SK-N-SH (cell line): ENCODE results near the gene MIDN. TPM values are rescaled to one million over a fixed set of nuclear protein-coding genes. Genes with fewer than 3 reads are reported as not detected.

Source experiments
- CTCF ChIA-PET: fragments of 300-600, 350-600 bp; formaldehyde crosslinking; extraction: SDS; loops from one replicate; lab custom pipeline; 2021; lab: Yijun Ruan, JAX
- POLR2A ChIA-PET: fragments of 350-600 bp; sonication (Branson Sonifier 250); formaldehyde crosslinking; extraction: SDS; loops from one replicate; lab custom pipeline; 2020; ENCODE audit warnings: antibody characterized with exemption, inconsistent platforms; lab: Yijun Ruan, JAX
- DNase-seq: peaks from one replicate; pipeline ENCODE4 v3.0.0; 2012
- H2AFZ ChIP-seq: fragments of 200-600 bp; sonication (generic); 2 replicates; pipeline ENCODE4 v1.8.1; 2016; ENCODE audit warnings: antibody characterized with exemption, mild to moderate bottlenecking, low read depth
- H3F3A ChIP-seq: fragments of 200-600 bp; sonication (generic); replicated peaks from 2 replicates; pipeline ENCODE3; 2016; ENCODE audit warnings: antibody characterized with exemption, mild to moderate bottlenecking; ENCODE audit not compliant: insufficient read depth
- H3K27ac ChIP-seq, 2 experiments: fragments of 200-500 bp in 1 of 2; fragments of 200-600 bp in 1 of 2; sonication (Bioruptor generic) in 1 of 2; sonication (generic), shearing (Covaris generic) in 1 of 2; 2 replicates each; pipeline versions ENCODE4 v1.5.1 to v1.6.1; 2014 to 2016; ENCODE audit warnings: low read depth in 2 of 2, inconsistent platforms in 1 of 2, low read length in 1 of 2, mild to moderate bottlenecking in 1 of 2, mixed read lengths in 1 of 2
- H3K27me3 ChIP-seq: fragments of 200-600 bp; sonication (generic), shearing (Covaris generic); 2 replicates; pipeline ENCODE4 v1.6.1; 2016; ENCODE audit warnings: mixed run types; ENCODE audit not compliant: insufficient read depth
- H3K36me3 ChIP-seq, 2 experiments: fragments of 200-500 bp in 1 of 2; fragments of 200-600 bp in 1 of 2; sonication (Bioruptor generic) in 1 of 2; sonication (generic) in 1 of 2; replicated peaks in 1 of 2; 2 replicates each; pipeline versions ENCODE3 to v1.5.1; 2014 to 2016; ENCODE audit warnings: low read length in 1 of 2, mild to moderate bottlenecking in 1 of 2; ENCODE audit not compliant: insufficient read depth in 2 of 2, control insufficient read depth in 1 of 2
- H3K4me1 ChIP-seq, 2 experiments: fragments of 200-500 bp in 1 of 2; fragments of 200-600 bp in 1 of 2; sonication (Bioruptor generic) in 1 of 2; sonication (generic), shearing (Covaris generic) in 1 of 2; 2 replicates each; pipeline versions ENCODE4 v1.5.1 to v1.6.1; 2014 to 2016; ENCODE audit warnings: low read depth in 1 of 2, low read length in 1 of 2, mixed run types in 1 of 2; ENCODE audit not compliant: insufficient read depth in 2 of 2, control insufficient read depth in 1 of 2
- H3K4me2 ChIP-seq: fragments of 200-600 bp; sonication (generic), shearing (Covaris generic); 2 replicates; pipeline ENCODE4 v1.6.1; 2017; ENCODE audit warnings: mixed run types
- H3K4me3 ChIP-seq, 2 experiments: fragments of 200-500 bp in 1 of 2; fragments of 200-600 bp in 1 of 2; sonication (Bioruptor generic) in 1 of 2; sonication (generic), shearing (Covaris generic) in 1 of 2; 2 replicates each; pipeline versions ENCODE4 v1.5.1 to v1.8.1; 2014 to 2016; ENCODE audit warnings: low read depth in 2 of 2, inconsistent platforms in 1 of 2, low read length in 1 of 2, mild to moderate bottlenecking in 1 of 2, mixed read lengths in 1 of 2, moderate library complexity in 1 of 2
- H3K79me2 ChIP-seq: fragments of 200-600 bp; sonication (generic); 2 replicates; pipeline ENCODE4 v1.8.1; 2017; ENCODE audit warnings: mild to moderate bottlenecking; ENCODE audit not compliant: insufficient read depth
- H3K9ac ChIP-seq: fragments of 200-600 bp; sonication (generic); 2 replicates; pipeline ENCODE4 v1.6.1; 2017; ENCODE audit warnings: mixed run types
- H3K9me2 ChIP-seq: fragments of 200-600 bp; sonication (generic); 2 replicates; pipeline ENCODE4 v1.6.1; 2017; ENCODE audit warnings: mixed run types
- H3K9me3 ChIP-seq: fragments of 200-600 bp; sonication (generic); 2 replicates; pipeline ENCODE4 v1.6.1; 2017; ENCODE audit warnings: mixed run types, mild to moderate bottlenecking, moderate library complexity
- H4K20me1 ChIP-seq: fragments of 200-600 bp; sonication (generic); 2 replicates; pipeline ENCODE4 v1.6.1; 2017; ENCODE audit warnings: mild to moderate bottlenecking, mixed run types; ENCODE audit not compliant: insufficient read depth
- ELF1 ChIP-seq: IDR thresholded peaks from 2 replicates; pipeline ENCODE4 v1.4.0; 2012
- GABPA ChIP-seq: IDR thresholded peaks from 2 replicates; pipeline ENCODE4 v1.4.0; 2012; ENCODE audit warnings: low read depth, mild to moderate bottlenecking
- GATA2 ChIP-seq: sonication (generic); formaldehyde crosslinking; IDR thresholded peaks from 2 replicates; pipeline ENCODE4 v1.5.0; 2020; ENCODE audit warnings: mild to moderate bottlenecking, missing genetic modification reagents
- MEF2A ChIP-seq: IDR thresholded peaks from 2 replicates; pipeline ENCODE4 v1.4.0; 2012; ENCODE audit warnings: low read depth, borderline replicate concordance
- POLR2AphosphoS5 ChIP-seq: IDR thresholded peaks from 2 replicates; pipeline ENCODE4 v1.6.1; 2012; ENCODE audit warnings: low read depth, low read length
- RCOR1 ChIP-seq: fragments of 150-350 bp; IDR thresholded peaks from 2 replicates; pipeline ENCODE4 v1.6.1; 2017; ENCODE audit warnings: antibody characterized with exemption, low read length
- RFX5 ChIP-seq: IDR thresholded peaks from 2 replicates; pipeline ENCODE4 v1.6.1; 2012; ENCODE audit warnings: mild to moderate bottlenecking, improper control_type of control experiment, low read length
- RXRA ChIP-seq: IDR thresholded peaks from 2 replicates; pipeline ENCODE4 v1.4.0; 2012; ENCODE audit warnings: low read depth, mild to moderate bottlenecking, borderline replicate concordance
- TCF12 ChIP-seq: IDR thresholded peaks from 2 replicates; pipeline ENCODE4 v1.4.0; 2012
- WGBS: methylation state at CpG from one replicate; pipeline ENCODE4 v1.1.6; 2017; ENCODE audit warnings: low lambda C conversion rate; 5-methylcytosine and 5-hydroxymethylcytosine counted together
- polyA plus RNA-seq, 3 experiments: library from polyadenylated mRNA; depleted of rRNA; stranded (reverse); fragments of >200 nt; gene quantifications; 2 replicates each; pipeline ENCODE4 v1.2.3, GENCODE V29; 2012
- TF ChIP-seq, protein P1 (sequence below): IDR thresholded peaks from 2 replicates; pipeline ENCODE4 v1.4.0; 2012; ENCODE audit warnings: low read depth
- TF ChIP-seq, protein P2 (sequence below): IDR thresholded peaks from 2 replicates; pipeline ENCODE4 v1.6.1; 2012; ENCODE audit warnings: mild to moderate bottlenecking, low read depth, low read length, moderate library complexity

Gene MIDN
- polyA plus RNA-seq, 1 of the 3 experiments (the other 2 are of a cell fraction) = 13.9 TPM

DNA sequence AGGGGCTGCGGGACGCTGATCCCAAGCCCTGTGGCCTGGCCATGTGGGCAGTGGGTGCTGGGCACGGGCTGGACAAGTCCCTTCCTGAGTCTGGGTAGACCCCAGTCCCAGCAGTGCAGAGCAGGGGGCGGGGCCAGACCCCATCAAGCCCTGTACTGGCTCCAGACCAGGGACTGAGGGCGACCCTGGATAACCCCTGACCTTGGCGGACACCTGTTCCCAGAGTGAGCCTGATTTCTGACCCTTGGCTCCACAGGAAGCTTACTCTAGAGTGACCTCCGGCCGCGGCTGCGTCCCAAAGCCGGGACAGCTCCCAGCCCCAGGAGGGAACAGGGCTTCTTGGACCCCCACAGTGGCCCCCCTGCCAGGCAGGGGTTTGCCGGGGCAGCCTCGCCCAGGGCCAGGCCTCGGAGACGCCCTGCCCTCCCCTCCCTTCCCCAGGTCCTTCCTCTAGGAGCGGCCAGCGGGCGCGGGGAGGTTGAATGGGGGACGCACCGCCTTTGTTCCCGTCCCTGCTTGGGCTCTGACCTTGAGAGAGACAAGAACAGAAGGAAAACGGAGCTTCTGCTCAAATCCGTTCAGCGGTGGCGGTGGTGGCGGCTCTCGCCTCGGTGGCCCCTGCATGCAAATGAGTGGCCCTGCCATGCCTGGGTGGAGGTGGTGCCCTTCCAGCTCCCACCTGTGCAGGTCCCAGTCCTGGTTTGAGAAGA is 35.0 kb downstream of the MIDN start:
- TF ChIP-seq MEF2A = no peak
- no peak for TF ChIP-seq ELF1
- TF ChIP-seq, protein P1, sequence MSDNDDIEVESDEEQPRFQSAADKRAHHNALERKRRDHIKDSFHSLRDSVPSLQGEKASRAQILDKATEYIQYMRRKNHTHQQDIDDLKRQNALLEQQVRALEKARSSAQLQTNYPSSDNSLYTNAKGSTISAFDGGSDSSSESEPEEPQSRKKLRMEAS = no peak
- TF ChIP-seq, protein P2, sequence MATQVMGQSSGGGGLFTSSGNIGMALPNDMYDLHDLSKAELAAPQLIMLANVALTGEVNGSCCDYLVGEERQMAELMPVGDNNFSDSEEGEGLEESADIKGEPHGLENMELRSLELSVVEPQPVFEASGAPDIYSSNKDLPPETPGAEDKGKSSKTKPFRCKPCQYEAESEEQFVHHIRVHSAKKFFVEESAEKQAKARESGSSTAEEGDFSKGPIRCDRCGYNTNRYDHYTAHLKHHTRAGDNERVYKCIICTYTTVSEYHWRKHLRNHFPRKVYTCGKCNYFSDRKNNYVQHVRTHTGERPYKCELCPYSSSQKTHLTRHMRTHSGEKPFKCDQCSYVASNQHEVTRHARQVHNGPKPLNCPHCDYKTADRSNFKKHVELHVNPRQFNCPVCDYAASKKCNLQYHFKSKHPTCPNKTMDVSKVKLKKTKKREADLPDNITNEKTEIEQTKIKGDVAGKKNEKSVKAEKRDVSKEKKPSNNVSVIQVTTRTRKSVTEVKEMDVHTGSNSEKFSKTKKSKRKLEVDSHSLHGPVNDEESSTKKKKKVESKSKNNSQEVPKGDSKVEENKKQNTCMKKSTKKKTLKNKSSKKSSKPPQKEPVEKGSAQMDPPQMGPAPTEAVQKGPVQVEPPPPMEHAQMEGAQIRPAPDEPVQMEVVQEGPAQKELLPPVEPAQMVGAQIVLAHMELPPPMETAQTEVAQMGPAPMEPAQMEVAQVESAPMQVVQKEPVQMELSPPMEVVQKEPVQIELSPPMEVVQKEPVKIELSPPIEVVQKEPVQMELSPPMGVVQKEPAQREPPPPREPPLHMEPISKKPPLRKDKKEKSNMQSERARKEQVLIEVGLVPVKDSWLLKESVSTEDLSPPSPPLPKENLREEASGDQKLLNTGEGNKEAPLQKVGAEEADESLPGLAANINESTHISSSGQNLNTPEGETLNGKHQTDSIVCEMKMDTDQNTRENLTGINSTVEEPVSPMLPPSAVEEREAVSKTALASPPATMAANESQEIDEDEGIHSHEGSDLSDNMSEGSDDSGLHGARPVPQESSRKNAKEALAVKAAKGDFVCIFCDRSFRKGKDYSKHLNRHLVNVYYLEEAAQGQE = no peak
- no peak for TF ChIP-seq TCF12
- TF ChIP-seq RFX5 = no peak
- TF ChIP-seq RCOR1 = no peak
- no peak for TF ChIP-seq RXRA
- H3K27ac ChIP-seq = no peak overlapping the region
- H3K79me2 ChIP-seq = no peaks in the 10 kb centered on the region
- H2AFZ ChIP-seq = no peak overlapping the region
- no peaks in the 10 kb centered on the region for H3K27me3 ChIP-seq
- no peaks in the 10 kb centered on the region for H3K9me2 ChIP-seq
- H3K4me1 ChIP-seq = peaks cover 0 to 8% of the 10 kb centered on the region in 2 experiments; a peak in 1 of 4 replicates
- H3K4me3 ChIP-seq = no peak overlapping the region
- H4K20me1 ChIP-seq = peaks cover 5% of the 10 kb centered on the region
- ChIA-PET POLR2A (interaction anchor here (0.9 to 2.3 kb wide), 3 partner anchors 14 to 71 kb away, joined by 3 to 9 read pairs (median 4); partner anchors contain the start of gene CIRBP), CTCF (interaction anchor here (0.6 to 3.2 kb wide), 7 partner anchors 17 to 162 kb away, joined by 3 to 17 read pairs (median 7); no protein-coding TSS in a partner anchor)
- DNase-seq = no peak
- H3K4me2 ChIP-seq = no peak overlapping the region
- H3F3A ChIP-seq = peaks cover 27% of the 10 kb centered on the region
- H3K9ac ChIP-seq = no peak overlapping the region
- WGBS = 93% methylated on average over 21 of the region's 29 CpGs
- H3K36me3 ChIP-seq = peaks cover 0 to 15% of the 10 kb centered on the region in 2 experiments
- H3K9me3 ChIP-seq = no peaks in the 10 kb centered on the region

DNA sequence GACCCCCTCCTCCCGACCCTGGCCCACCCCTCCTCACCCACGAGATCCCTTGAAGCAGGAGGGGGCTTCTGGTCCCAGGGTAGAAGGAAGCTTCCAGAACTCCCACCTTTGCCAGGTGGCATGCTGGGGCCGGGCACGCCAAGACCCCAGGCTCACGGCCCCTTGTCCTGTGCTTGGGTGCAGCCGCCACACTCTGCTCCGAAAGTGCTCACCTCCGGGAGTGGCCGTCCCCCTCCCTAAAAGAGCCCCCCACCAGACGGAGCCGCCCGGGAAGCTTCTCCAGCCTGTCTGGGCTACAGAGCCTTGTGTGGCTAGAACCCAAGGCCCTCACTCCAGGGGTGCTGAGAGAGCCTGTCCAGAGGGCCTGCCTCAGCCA is 35.5 kb downstream of the MIDN start:
- no CpG with 5 or more reads among the region's 12 CpGs for WGBS
- peaks cover 27% of the 10 kb centered on the region for H3F3A ChIP-seq
- no peak overlapping the region for H2AFZ ChIP-seq
- H3K4me3 ChIP-seq = no peak overlapping the region
- H3K4me1 ChIP-seq = peaks cover 0 to 8% of the 10 kb centered on the region in 2 experiments; a peak in 1 of 4 replicates
- H3K4me2 ChIP-seq = no peak overlapping the region
- ChIA-PET CTCF (interaction anchor here (0.8 to 3.2 kb wide), 8 partner anchors 14 to 161 kb away, joined by 3 to 17 read pairs (median 6); partner anchors contain the start of gene CIRBP), POLR2A (interaction anchor here (0.9 to 2.3 kb wide), 3 partner anchors 9 to 71 kb away, joined by 3 to 9 read pairs (median 4); partner anchors contain the start of genes CIRBP and FAM174C)
- H3K27ac ChIP-seq = no peak overlapping the region
- no peaks in the 10 kb centered on the region for H3K27me3 ChIP-seq
- DNase-seq = no peak
- H3K79me2 ChIP-seq = no peaks in the 10 kb centered on the region
- no peaks in the 10 kb centered on the region for H3K9me3 ChIP-seq
- peaks cover 5% of the 10 kb centered on the region for H4K20me1 ChIP-seq
- H3K36me3 ChIP-seq = peaks cover 0 to 13% of the 10 kb centered on the region in 2 experiments
- H3K9me2 ChIP-seq = no peaks in the 10 kb centered on the region
- TF ChIP-seq ELF1 (no peak), POLR2AphosphoS5 (no peak), GABPA (no peak), GATA2 (CRISPR knock-in tag) (no peak)
- H3K9ac ChIP-seq = no peak overlapping the region
